HUES48 (cell line): ENCODE results near the gene S1PR3.

Source experiments
- H3K27ac ChIP-seq: one replicate; pipeline ENCODE4 v1.7.0; 2013; ENCODE audit warnings: low read depth, low read length, inconsistent platforms
- H3K27me3 ChIP-seq: 2 replicates; pipeline ENCODE4 v1.6.1; 2013; ENCODE audit warnings: mild to moderate bottlenecking, low read length; ENCODE audit not compliant: control insufficient read depth, insufficient read depth
- H3K36me3 ChIP-seq: 2 replicates; pipeline ENCODE4 v1.6.1; 2013; ENCODE audit warnings: low read length; ENCODE audit not compliant: control insufficient read depth, insufficient read depth
- H3K4me1 ChIP-seq: 2 replicates; pipeline ENCODE4 v1.6.1; 2013; ENCODE audit warnings: mild to moderate bottlenecking, low read length; ENCODE audit not compliant: control insufficient read depth, insufficient read depth
- H3K4me3 ChIP-seq: 2 replicates; pipeline ENCODE4 v1.5.1; 2013; ENCODE audit warnings: mild to moderate bottlenecking, low read depth, low read length
- H3K9ac ChIP-seq: 2 replicates; pipeline ENCODE4 v1.6.1; 2013; ENCODE audit warnings: mild to moderate bottlenecking, low read depth, low read length, moderate library complexity
- H3K9me3 ChIP-seq: 2 replicates; pipeline ENCODE4 v1.6.1; 2013; ENCODE audit warnings: low read length; ENCODE audit not compliant: control insufficient read depth, insufficient read depth

Gene S1PR3

GRCh38 chr9:89022902-89023301, 31.6 kb downstream of the S1PR3 start:
- no peaks in the 10 kb centered on the region for H3K9me3 ChIP-seq
- H3K9ac ChIP-seq = no peak overlapping the region
- H3K4me1 ChIP-seq = peaks cover 9% of the 10 kb centered on the region; the same call in 1 of the 2 replicates
- H3K27me3 ChIP-seq = no peaks in the 10 kb centered on the region
- no peak overlapping the region for H3K27ac ChIP-seq
- no peak overlapping the region for H3K4me3 ChIP-seq
- H3K36me3 ChIP-seq = no peaks in the 10 kb centered on the region

DNA sequence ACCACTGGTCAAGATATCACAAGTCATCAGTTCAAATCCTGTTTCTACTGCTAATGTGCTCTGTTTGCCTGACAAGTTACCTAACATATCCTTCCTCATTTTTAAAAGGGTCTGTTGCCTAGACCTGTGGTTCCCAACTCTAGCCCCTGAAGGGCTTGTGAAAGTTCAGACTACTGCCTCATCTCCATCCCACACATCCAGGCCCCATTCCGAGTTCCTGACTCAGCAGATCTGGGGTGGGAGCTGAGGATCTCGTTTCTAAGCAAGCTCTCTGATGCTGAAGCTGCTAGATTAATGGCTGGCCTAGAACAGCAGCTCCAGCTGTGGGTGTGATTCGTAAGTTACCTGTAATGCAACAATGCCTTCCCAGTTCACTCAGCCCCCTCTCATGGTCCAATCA, 32.5 kb downstream of the S1PR3 start:
- Histone ChIP-seq H3K27ac (no peak overlapping the region), H3K4me3 (no peak overlapping the region), H3K4me1 (peaks cover 9% of the 10 kb centered on the region; the same call in 1 of the 2 replicates), H3K36me3 (no peaks in the 10 kb centered on the region), H3K9ac (no peak overlapping the region), H3K9me3 (no peaks in the 10 kb centered on the region), H3K27me3 (no peaks in the 10 kb centered on the region)

GRCh38 chr9:89024727-89025126, 33.5 kb downstream of the S1PR3 start:
- Histone ChIP-seq H3K9me3 (no peaks in the 10 kb centered on the region), H3K9ac (no peak overlapping the region), H3K4me1 (peaks cover 9% of the 10 kb centered on the region; the same call in 1 of the 2 replicates), H3K27ac (no peak overlapping the region), H3K27me3 (no peaks in the 10 kb centered on the region), H3K36me3 (no peaks in the 10 kb centered on the region), H3K4me3 (no peak overlapping the region)

- H3K9ac ChIP-seq = no peak overlapping the region
- H3K27ac ChIP-seq = no peak overlapping the region
- H3K4me3 ChIP-seq = no peak overlapping the region
- H3K9me3 ChIP-seq = no peaks in the 10 kb centered on the region
- H3K27me3 ChIP-seq = no peaks in the 10 kb centered on the region
- H3K4me1 ChIP-seq = peaks cover 9% of the 10 kb centered on the region; the same call in 1 of the 2 replicates
- H3K36me3 ChIP-seq = no peaks in the 10 kb centered on the region
These were observed 34.3 kb downstream of the S1PR3 start for GRCh38 chr9:89025553-89025952.

DNA sequence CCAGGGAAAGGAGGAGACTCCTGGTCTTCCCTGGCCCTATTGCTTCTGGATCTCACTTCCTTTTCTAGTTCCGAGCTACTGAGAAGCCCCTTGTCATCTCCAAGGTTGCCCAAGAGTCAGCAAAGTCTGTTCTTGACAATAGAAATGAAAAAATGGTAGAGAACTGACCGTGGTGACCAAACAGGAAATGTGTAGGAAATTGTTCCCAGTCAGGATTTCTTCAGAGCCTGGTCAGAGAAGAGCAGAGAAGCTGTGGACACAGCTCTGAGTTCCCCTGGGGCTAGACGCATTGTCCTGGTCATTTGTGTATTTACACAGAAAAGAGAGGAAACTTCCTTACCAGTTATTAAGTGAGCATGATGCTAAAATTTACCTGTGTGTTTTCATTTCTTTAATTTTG, 35.6 kb downstream of the S1PR3 start:
- H3K27ac ChIP-seq = no peak overlapping the region
- H3K4me3 ChIP-seq = no peak overlapping the region
- H3K9me3 ChIP-seq = no peaks in the 10 kb centered on the region
- H3K4me1 ChIP-seq = peaks cover 6% of the 10 kb centered on the region; the same call in 1 of the 2 replicates
- H3K9ac ChIP-seq = no peak overlapping the region
- H3K27me3 ChIP-seq = no peaks in the 10 kb centered on the region
- no peaks in the 10 kb centered on the region for H3K36me3 ChIP-seq

GRCh38 chr9:89029788-89030187, 38.5 kb downstream of the S1PR3 start:
- Histone ChIP-seq H3K9ac (no peak overlapping the region), H3K36me3 (no peaks in the 10 kb centered on the region), H3K4me1 (no peaks in the 10 kb centered on the region), H3K9me3 (no peaks in the 10 kb centered on the region), H3K4me3 (no peak overlapping the region), H3K27me3 (no peaks in the 10 kb centered on the region), H3K27ac (no peak overlapping the region)

DNA sequence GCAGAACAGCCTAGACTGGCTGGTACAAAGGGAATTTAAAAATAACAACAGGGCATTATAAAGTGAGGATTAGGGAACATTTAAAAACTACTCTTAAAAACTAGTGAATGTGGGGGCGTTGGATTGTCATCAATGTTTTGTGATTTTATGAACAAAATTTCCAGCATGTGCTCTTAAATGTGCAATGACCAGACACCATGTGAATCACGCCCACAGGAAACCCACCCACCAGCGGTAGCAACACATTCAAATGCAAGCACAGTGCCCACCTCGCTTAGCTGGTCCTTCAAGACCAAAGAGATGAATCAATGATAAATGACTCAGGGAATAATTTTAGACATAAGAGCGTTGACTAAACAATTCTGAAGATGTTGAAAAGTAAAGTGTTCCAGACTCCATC, 40.9 kb downstream of the S1PR3 start:
- no peaks in the 10 kb centered on the region for H3K4me1 ChIP-seq
- H3K27ac ChIP-seq = no peak overlapping the region
- no peaks in the 10 kb centered on the region for H3K36me3 ChIP-seq
- no peaks in the 10 kb centered on the region for H3K9me3 ChIP-seq
- no peak overlapping the region for H3K4me3 ChIP-seq
- H3K27me3 ChIP-seq = no peaks in the 10 kb centered on the region
- H3K9ac ChIP-seq = no peak overlapping the region

- Histone ChIP-seq H3K4me3 (no peak overlapping the region), H3K36me3 (no peaks in the 10 kb centered on the region), H3K4me1 (no peaks in the 10 kb centered on the region), H3K27me3 (no peaks in the 10 kb centered on the region), H3K9me3 (no peaks in the 10 kb centered on the region), H3K27ac (no peak overlapping the region), H3K9ac (no peak overlapping the region)
These were observed 41.4 kb downstream of the S1PR3 start for GRCh38 chr9:89032661-89033060.

DNA sequence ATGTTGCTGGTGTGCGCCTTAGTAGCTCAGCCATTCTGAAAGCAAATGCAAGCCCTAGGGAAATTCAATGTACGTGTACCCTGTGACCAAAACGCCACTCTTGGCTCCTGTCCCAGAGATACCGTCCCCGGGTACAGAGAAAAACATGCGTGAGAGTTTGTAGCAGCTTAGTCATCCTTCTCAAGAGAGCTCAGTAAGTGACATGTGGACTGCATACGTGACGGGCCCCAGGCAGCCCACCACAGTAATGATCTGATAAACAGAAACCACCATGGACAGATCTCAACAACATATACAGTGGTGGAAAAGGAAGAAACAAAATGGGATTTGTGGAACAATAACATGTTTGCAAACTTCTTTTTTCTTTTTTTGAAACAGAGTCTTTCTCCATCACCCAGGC, 45.1 kb downstream of the S1PR3 start:
- Histone ChIP-seq H3K4me3 (no peak overlapping the region), H3K4me1 (no peaks in the 10 kb centered on the region), H3K36me3 (no peaks in the 10 kb centered on the region), H3K27ac (no peak overlapping the region), H3K27me3 (no peaks in the 10 kb centered on the region), H3K9ac (no peak overlapping the region), H3K9me3 (no peaks in the 10 kb centered on the region)

GRCh38 chr9:89036891-89037290, 45.6 kb downstream of the S1PR3 start:
- Histone ChIP-seq H3K9ac (no peak overlapping the region), H3K4me1 (no peaks in the 10 kb centered on the region), H3K27ac (no peak overlapping the region), H3K4me3 (no peak overlapping the region), H3K9me3 (no peaks in the 10 kb centered on the region), H3K27me3 (no peaks in the 10 kb centered on the region), H3K36me3 (no peaks in the 10 kb centered on the region)

DNA sequence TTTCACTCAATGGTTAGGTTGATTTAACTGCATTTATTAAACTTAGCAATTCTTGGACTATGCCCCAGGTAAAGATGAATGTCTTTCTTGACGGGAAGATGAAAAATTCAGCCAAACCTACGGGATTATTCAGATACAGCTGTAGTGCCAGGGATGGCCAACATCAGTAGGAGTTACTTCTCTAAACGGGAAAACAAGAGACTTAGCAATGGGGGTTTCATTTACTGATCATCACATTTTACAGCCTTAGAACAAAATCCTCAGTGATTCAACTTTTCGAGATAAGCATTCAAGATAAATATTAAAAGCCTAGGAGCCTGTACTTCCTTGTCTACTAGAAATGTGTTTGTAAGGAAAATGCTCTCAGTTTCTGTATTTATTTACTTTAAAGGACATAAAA, 46.1 kb downstream of the S1PR3 start:
- Histone ChIP-seq H3K4me3 (no peak overlapping the region), H3K4me1 (no peaks in the 10 kb centered on the region), H3K9ac (no peak overlapping the region), H3K9me3 (no peaks in the 10 kb centered on the region), H3K36me3 (no peaks in the 10 kb centered on the region), H3K27ac (no peak overlapping the region), H3K27me3 (no peaks in the 10 kb centered on the region)

GRCh38 chr9:89037891-89038290, 46.6 kb downstream of the S1PR3 start:
- Histone ChIP-seq H3K4me1 (no peaks in the 10 kb centered on the region), H3K27me3 (no peaks in the 10 kb centered on the region), H3K9ac (no peak overlapping the region), H3K36me3 (no peaks in the 10 kb centered on the region), H3K27ac (no peak overlapping the region), H3K4me3 (no peak overlapping the region), H3K9me3 (no peaks in the 10 kb centered on the region)
